ENCODE results near the gene HAUS2. TPM values are rescaled to one million over a fixed set of nuclear protein-coding genes. Genes with fewer than 3 reads are reported as not detected.

The HAUS2 gene
- 10 to 100 TPM; 18.5 to 37.0 (median 31.5) TPM for polyA plus RNA-seq

DNA sequence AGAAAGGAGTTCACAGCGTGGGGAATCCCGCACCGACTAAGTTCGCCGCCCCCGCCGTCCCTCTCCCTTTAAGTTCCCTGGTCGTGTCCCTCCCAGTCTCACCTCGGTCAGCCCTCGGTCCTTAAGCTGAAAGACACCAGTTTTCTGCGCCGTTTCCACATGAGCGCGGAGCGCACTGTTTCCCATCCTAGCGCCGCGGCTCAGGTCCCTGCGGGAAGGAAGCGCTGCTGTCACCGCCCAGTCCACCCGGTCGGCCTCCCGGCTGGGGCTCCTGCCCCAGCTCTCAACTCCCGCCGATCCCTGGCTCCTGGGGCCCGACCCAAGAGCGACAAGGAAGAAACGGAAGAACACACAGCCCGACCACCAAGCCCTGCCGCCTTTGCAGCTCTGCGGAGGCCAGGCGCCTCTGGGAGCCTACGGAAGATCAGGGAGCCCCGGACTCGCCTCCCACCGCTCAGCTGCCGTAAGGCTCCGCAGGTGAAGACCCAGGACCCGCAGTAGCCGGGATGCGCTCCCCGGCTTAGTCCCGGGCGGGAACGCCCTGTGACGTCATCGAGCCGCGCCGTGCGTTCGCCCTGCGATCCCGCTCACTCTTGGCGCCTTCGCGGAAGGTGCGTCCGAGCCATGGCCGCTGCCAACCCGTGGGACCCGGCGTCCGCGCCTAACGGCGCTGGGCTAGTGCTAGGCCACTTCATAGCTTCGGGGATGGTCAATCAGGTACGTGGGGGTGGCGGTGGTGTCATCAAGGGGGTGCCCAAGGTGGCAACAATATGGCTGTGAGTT is at the start of gene HAUS2, which contains the start of gene LRRC57:
Gene HAUS2, plus strand, starts transcription at position 590 of the 783 bp plus-strand sequence. Its CDS starts 35 bp downstream, at position 625.
Gene LRRC57, minus strand, starts transcription at position 545 of the 783 bp plus-strand sequence. Its CDS starts 359 bp downstream, at position 186.
- Mint-ChIP-seq H3K36me3 (peaks cover 0 to 9% (median 5%) of the 10 kb centered on the region in 3 donors), H3K4me1 (peaks cover 31 to 62% of the 10 kb centered on the region in 2 donors), H3K9me3 (peaks cover 0 to 1% (median 0%) of the 10 kb centered on the region in 6 donors), H3K4me3 (peak within 1 kb of the TSS; percentile 92 to 99 (median 97)), H3K27ac (peak within 1 kb of the TSS; percentile 89 to 98 (median 94)), H3K27me3 (ENCODE audit: low read depth in 3 of 3) (peaks cover 7 to 14% (median 12%) of the 10 kb centered on the region in 3 donors)
- peak; percentile 81 to 84 (median 84) for DNase-seq

DNA sequence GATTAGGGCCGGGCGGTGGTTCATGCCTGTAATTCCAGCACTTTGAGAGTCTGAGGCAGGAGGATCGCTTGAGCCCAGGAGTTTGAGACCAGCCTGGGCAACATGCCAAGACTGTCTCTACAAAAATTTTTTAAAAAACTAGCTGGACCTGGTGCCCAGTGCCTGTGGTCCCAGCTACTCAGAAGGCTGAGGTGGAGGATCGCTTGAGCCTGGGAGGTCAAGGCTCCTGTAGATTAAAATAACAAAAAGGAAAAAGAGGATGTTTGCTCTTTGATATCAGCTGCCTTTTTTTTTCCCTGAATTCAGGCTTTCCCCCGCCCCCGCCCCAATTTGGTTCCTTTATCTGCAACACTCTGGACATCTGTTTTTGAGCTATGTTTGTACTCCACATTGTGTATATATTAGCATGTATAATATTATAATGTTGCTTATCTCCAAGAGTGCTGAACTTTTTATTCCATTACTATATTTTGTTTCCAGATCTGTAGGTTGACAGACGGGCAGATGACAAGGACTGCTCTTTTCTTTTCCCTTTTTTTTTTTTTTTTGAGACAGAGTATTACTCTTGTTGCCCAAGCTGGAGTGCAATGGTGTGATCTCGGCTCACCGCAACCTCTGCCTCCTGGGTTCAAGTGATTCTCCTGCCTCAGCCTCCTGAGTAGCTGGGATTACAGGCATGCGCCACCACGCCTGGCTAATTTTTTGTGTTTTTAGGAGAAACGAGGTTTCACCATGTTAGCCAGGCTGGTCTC is 48.6 kb upstream of the HAUS2 start:
- Mint-ChIP-seq H3K4me1 (peaks cover 30 to 51% of the 10 kb centered on the region in 2 donors), H3K27ac (peak overlapping the region in 1 of 6 donors; percentile 4)
- DNase-seq, result no peak

DNA sequence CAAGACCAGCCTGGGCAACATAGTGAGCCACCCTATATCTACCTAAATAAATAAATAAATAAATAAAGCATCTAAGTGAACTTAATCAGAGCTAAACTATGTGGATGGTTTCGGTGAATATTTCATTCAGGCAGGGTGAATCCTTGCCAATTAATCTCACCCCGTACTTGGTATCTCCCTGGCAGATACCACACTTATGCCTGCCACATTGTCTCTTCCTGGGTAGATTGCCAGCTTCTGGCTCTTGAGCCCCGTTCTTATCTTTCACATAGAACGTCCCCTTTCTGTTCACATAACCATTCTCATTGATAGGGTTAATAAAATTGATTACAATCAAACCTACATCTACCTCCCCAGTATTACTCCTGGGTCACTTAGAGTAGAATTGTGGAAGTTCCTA is 46.2 kb upstream of the HAUS2 start:
- DNase-seq, result no peak
- H3K27me3 Mint-ChIP-seq (ENCODE audit: low read depth in 3 of 3), result peaks cover 0 to 3% (median 0%) of the 10 kb centered on the region in 3 donors
- H3K4me1 Mint-ChIP-seq, result peaks cover 10 to 28% of the 10 kb centered on the region in 2 donors
- no peak overlapping the region for H3K27ac Mint-ChIP-seq
- H3K9me3 Mint-ChIP-seq, result no peaks in the 10 kb centered on the region
- H3K4me3 Mint-ChIP-seq, result no peak overlapping the region
- H3K36me3 Mint-ChIP-seq, result no peaks in the 10 kb centered on the region

More for the DNA sequence above, 48.6 kb upstream of the HAUS2 start:
- Mint-ChIP-seq H3K27me3 (ENCODE audit: low read depth in 3 of 3) (peaks cover 0 to 3% (median 0%) of the 10 kb centered on the region in 3 donors), H3K4me3 (no peak overlapping the region), H3K36me3 (no peaks in the 10 kb centered on the region), H3K9me3 (no peaks in the 10 kb centered on the region)

DNA sequence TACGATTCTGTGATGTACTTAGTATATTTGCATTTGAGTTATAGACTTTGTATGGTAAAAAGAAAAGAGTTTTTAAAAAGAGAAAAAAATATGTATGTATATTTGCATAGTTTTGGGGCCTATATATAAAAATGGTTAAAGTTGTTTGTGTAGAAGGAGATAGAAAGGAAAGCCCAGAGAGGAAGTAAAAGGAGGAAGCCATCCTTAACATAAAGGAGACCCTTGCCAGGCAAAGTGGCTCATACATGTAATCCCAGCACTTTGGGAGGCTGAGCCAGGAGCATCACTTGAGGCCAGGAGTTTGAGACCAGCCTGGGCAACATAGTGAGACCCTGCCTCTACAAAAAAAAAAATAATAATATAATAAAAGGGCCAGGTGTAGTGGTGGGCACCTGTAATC is 44.8 kb upstream of the HAUS2 start:
- Mint-ChIP-seq H3K27ac (peak overlapping the region in 1 of 6 donors; percentile 85), H3K36me3 (no peaks in the 10 kb centered on the region), H3K4me1 (peaks cover 5 to 20% of the 10 kb centered on the region in 2 donors), H3K4me3 (no peak overlapping the region), H3K27me3 (ENCODE audit: low read depth in 3 of 3) (peaks cover 0 to 2% (median 0%) of the 10 kb centered on the region in 3 donors), H3K9me3 (no peaks in the 10 kb centered on the region)
- no peak for DNase-seq

DNA sequence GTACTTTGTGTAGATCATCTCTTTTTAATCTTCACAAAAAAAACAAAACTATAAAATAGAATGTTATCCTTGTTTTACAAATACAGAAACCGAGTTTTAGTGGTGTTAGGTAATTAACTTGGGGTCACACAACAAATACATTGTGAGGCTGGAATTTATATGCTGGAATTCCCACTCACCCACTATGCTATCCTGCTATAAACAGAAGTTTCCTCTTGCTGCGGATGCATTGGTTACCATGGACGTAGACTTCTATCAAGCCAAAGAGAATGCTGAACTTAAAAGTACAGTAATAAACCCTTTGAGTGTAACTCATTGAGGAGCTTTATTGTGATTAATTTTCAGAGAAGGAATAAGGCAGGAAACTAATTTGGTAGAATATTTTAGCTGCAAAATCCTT is 44.0 kb upstream of the HAUS2 start:
- no peak overlapping the region for H3K4me3 Mint-ChIP-seq
- H3K36me3 Mint-ChIP-seq, result no peaks in the 10 kb centered on the region
- peaks cover 2 to 19% of the 10 kb centered on the region in 2 donors for H3K4me1 Mint-ChIP-seq
- DNase-seq, result no peak
- H3K9me3 Mint-ChIP-seq, result no peaks in the 10 kb centered on the region
- no peak overlapping the region for H3K27ac Mint-ChIP-seq
- peaks cover 0 to 2% (median 0%) of the 10 kb centered on the region in 3 donors for H3K27me3 Mint-ChIP-seq (ENCODE audit: low read depth in 3 of 3)

DNA sequence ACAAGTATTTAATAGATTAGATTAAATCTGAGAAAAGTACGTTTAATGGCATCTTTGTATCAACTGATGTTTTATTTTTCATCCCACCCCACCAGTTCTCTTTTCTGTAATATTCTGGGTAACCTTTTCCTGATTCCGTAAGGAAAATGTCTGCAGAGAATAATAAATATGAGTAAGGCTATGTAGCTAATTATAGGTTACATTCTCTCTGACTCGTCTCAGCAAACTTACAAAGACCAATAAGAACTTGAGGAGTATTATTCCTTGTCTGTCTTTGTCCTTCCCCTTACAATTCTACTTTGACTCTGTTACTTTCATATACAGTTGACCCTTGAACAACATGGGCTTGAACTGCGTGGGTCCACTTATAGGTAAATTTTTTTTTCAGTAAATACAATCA is 41.1 kb upstream of the HAUS2 start:
- peak overlapping the region in 1 of 6 donors; percentile 39 for H3K27ac Mint-ChIP-seq
- H3K9me3 Mint-ChIP-seq, result no peaks in the 10 kb centered on the region
- peaks cover 2 to 6% of the 10 kb centered on the region in 2 donors for H3K4me1 Mint-ChIP-seq
- H3K36me3 Mint-ChIP-seq, result peaks cover 0 to 4% (median 0%) of the 10 kb centered on the region in 3 donors
- H3K27me3 Mint-ChIP-seq (ENCODE audit: low read depth in 3 of 3), result peaks cover 0 to 2% (median 0%) of the 10 kb centered on the region in 3 donors
- no peak for DNase-seq
- H3K4me3 Mint-ChIP-seq, result no peak overlapping the region

DNA sequence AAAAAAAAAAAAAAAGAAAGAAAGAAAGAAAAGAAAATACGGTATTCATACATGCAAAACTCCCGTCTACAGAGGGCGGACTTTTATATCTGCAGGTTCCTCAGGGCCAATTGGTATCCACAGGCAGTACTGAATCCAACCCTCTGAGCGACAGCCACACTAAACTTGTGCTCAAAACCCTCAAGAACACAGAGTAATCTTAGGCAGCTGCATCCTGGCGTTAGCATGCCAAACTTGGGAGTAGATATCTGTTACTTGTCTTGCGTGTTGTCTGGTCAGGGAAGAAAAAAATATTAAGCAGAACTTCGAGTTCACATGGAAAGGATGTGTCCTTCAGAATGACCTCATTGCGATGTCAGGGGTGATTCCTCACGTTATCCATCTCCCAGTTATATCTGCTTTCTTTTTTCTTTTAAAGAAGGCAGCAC is 40.4 kb upstream of the HAUS2 start:
- no peak overlapping the region for H3K27ac Mint-ChIP-seq
- H3K4me3 Mint-ChIP-seq, result no peak overlapping the region

DNA sequence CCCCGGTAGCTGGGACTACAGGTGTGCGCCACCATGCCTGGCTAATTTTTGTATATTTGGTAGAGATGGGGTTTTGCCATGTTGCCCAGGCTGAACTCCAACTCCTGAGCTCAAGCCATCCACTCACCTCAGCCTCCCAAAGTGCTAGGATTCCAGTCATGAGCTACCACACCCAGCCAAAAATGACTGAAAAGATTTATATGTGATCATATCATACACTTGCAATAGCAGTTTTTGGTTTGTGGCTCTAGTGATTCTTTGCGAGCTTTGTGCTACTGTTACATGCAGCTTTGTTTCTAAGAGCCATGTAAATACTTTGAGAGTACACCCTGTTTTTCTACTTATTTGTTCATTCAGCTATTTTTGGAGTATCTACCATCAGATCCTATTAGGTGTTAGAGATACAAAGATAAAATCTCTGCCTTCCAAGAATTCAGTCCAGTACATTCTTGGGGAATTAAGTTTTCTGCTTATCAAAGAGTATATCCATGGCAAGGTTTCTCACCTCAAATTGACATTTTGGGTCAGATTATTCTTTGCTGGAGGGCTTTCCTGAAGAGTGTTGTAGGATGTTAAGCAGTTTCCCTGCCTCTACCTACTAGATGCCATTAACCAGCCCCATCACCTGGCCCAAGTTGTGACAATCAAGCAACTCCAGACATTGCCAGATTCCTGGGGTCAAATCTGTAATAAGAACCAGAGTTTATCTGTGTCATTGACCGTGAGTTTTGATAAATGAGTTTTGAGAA is 38.2 kb upstream of the HAUS2 start:
- Mint-ChIP-seq H3K4me1 (peaks cover 2 to 6% of the 10 kb centered on the region in 2 donors), H3K36me3 (peaks cover 7 to 19% (median 12%) of the 10 kb centered on the region in 3 donors), H3K27ac (no peak overlapping the region), H3K4me3 (no peak overlapping the region), H3K27me3 (ENCODE audit: low read depth in 3 of 3) (no peaks in the 10 kb centered on the region), H3K9me3 (no peaks in the 10 kb centered on the region)
- DNase-seq, result no peak

More for the DNA sequence above, 40.4 kb upstream of the HAUS2 start:
- Mint-ChIP-seq H3K4me1 (peaks cover 2 to 6% of the 10 kb centered on the region in 2 donors), H3K36me3 (peaks cover 6 to 7% (median 7%) of the 10 kb centered on the region in 3 donors), H3K9me3 (no peaks in the 10 kb centered on the region), H3K27me3 (ENCODE audit: low read depth in 3 of 3) (peaks cover 0 to 2% (median 0%) of the 10 kb centered on the region in 3 donors)
- no peak for DNase-seq

DNA sequence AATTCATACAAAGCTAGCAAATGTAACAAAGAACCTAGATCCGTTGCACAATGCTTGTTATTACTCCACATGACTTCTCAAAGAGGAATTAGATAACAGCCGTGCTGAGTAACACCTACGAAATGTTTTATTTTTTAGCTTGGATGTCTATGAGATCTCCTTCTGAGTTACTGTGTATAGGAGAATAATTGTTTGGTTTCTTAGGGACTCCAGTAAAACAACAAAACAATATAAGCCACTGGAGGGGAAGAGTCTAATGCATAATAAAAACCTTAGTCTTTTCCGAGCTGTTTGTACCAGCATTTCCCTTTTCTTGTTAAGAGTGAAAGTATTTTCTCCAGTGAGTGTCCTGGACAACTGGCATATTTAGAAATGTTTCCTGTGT is 37.6 kb upstream of the HAUS2 start:
- peaks cover 2 to 6% of the 10 kb centered on the region in 2 donors for H3K4me1 Mint-ChIP-seq
- H3K9me3 Mint-ChIP-seq, result no peaks in the 10 kb centered on the region
- H3K4me3 Mint-ChIP-seq, result no peak overlapping the region
- H3K36me3 Mint-ChIP-seq, result peaks cover 12 to 24% (median 17%) of the 10 kb centered on the region in 3 donors
- H3K27me3 Mint-ChIP-seq (ENCODE audit: low read depth in 3 of 3), result no peaks in the 10 kb centered on the region
- H3K27ac Mint-ChIP-seq, result no peak overlapping the region
- DNase-seq, result no peak

DNA sequence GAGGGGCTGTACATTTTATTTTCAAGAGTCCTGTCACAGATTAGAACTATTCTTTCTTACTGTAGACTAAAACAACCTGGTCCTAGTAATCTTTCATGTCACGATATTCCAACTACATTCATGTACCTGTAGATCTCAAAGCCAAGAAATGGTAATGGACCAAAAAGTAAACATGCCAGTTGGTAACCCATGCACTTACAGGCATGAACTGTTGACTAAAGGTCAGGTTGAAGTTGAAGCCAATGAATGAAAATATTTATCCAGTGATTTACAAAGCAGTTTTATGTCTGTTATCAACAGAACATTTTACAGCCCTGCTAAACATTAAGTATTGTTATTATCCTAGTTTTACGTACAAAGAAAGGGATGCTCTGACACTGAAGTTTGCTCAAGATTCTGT is 25.3 kb upstream of the HAUS2 start:
- Mint-ChIP-seq H3K4me1 (no peaks in the 10 kb centered on the region), H3K27ac (no peak overlapping the region), H3K4me3 (no peak overlapping the region), H3K9me3 (no peaks in the 10 kb centered on the region), H3K36me3 (peaks cover 5 to 24% (median 13%) of the 10 kb centered on the region in 3 donors), H3K27me3 (ENCODE audit: low read depth in 3 of 3) (no peaks in the 10 kb centered on the region)
- no peak for DNase-seq

DNA sequence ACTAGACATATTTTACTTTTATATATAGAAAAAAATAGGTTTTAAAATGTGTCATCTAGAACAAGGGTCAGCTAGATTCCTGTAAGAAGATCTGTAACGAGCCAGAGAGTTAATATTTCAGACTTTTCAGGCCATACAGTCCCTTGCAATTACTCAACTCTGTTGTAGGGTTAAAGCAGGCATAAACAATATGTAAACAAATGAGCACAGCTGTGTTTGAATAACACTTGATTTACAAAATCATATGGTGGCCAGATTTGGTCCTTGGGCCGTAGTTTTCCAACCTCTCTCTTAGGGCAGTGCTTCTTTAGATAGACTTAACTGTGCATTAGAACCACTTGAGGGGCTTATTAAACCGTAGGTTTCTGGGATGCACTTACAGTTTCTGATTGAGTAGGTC is 19.7 kb upstream of the HAUS2 start:
- Mint-ChIP-seq H3K9me3 (no peaks in the 10 kb centered on the region), H3K36me3 (peaks cover 19 to 22% (median 21%) of the 10 kb centered on the region in 3 donors), H3K4me1 (no peaks in the 10 kb centered on the region), H3K27me3 (ENCODE audit: low read depth in 3 of 3) (peaks cover 0 to 2% (median 0%) of the 10 kb centered on the region in 3 donors), H3K27ac (no peak overlapping the region), H3K4me3 (no peak overlapping the region)
- DNase-seq, result no peak

DNA sequence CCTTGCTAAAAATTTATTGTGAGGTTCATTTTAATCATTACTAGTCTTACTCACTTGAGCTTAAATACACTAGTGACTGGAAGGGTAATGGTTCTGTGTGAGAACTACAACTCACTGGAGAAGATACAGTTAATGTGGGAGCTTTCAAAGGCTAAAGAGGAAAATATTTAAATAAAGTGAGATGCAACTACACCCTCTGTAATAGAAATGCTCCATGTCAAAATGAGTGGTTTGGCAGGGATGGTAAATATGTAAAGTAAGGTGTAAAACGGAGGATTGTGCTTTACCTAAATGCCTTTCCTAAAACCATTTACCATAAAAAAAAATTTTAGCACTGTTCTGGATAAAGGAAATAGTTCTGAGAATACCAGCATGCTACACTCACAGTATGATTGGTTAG is 15.4 kb upstream of the HAUS2 start:
- no peaks in the 10 kb centered on the region for H3K9me3 Mint-ChIP-seq
- H3K27ac Mint-ChIP-seq, result no peak overlapping the region
- DNase-seq, result no peak
- no peaks in the 10 kb centered on the region for H3K4me1 Mint-ChIP-seq
- peaks cover 13 to 25% (median 15%) of the 10 kb centered on the region in 3 donors for H3K36me3 Mint-ChIP-seq
- H3K4me3 Mint-ChIP-seq, result no peak overlapping the region
- H3K27me3 Mint-ChIP-seq (ENCODE audit: low read depth in 3 of 3), result peaks cover 0 to 2% (median 1%) of the 10 kb centered on the region in 3 donors

Data from immature natural killer cell (primary cell).